Effector memory CD4-positive, alpha-beta T cell (primary cell): ENCODE results near the gene QRFP.
"Not testable (repeated sequence)": the region's sequence is repeated elsewhere in the genome, so short reads cannot be mapped to it uniquely, and the experiment has no call there.

ENCODE experiments used
- DNase-seq, 3 donors: peaks; one replicate each; pipeline ENCODE4 v3.0.0-alpha.2; 2020
- H3K27ac ChIP-seq: 2 replicates; pipeline ENCODE4 v1.7.0; 2013; ENCODE audit warnings: mild to moderate bottlenecking, low read length, moderate library complexity; ENCODE audit not compliant: insufficient read depth, poor library complexity, severe bottlenecking
- H3K27me3 ChIP-seq: replicated peaks from 2 replicates; pipeline ENCODE4 v1.7.0; 2013; ENCODE audit warnings: mild to moderate bottlenecking, low read length; ENCODE audit not compliant: insufficient read depth, control insufficient read depth, poor library complexity, severe bottlenecking
- H3K36me3 ChIP-seq: 2 replicates; pipeline ENCODE4 v1.7.0; 2013; ENCODE audit warnings: mild to moderate bottlenecking, low read length, moderate library complexity; ENCODE audit not compliant: control insufficient read depth, insufficient read depth
- H3K4me1 ChIP-seq: 2 replicates; pipeline ENCODE4 v1.7.0; 2013; ENCODE audit warnings: low read length, mild to moderate bottlenecking; ENCODE audit not compliant: control insufficient read depth, insufficient read depth, poor library complexity, severe bottlenecking
- H3K4me3 ChIP-seq: 2 replicates; pipeline ENCODE4 v1.7.0; 2013; ENCODE audit warnings: low read length, low read depth, mild to moderate bottlenecking; ENCODE audit not compliant: insufficient read depth, poor library complexity, severe bottlenecking
- H3K9me3 ChIP-seq: 2 replicates; pipeline ENCODE4 v1.7.0; 2013; ENCODE audit warnings: mild to moderate bottlenecking, low read length, moderate library complexity; ENCODE audit not compliant: control insufficient read depth

QRFP gene

DNA sequence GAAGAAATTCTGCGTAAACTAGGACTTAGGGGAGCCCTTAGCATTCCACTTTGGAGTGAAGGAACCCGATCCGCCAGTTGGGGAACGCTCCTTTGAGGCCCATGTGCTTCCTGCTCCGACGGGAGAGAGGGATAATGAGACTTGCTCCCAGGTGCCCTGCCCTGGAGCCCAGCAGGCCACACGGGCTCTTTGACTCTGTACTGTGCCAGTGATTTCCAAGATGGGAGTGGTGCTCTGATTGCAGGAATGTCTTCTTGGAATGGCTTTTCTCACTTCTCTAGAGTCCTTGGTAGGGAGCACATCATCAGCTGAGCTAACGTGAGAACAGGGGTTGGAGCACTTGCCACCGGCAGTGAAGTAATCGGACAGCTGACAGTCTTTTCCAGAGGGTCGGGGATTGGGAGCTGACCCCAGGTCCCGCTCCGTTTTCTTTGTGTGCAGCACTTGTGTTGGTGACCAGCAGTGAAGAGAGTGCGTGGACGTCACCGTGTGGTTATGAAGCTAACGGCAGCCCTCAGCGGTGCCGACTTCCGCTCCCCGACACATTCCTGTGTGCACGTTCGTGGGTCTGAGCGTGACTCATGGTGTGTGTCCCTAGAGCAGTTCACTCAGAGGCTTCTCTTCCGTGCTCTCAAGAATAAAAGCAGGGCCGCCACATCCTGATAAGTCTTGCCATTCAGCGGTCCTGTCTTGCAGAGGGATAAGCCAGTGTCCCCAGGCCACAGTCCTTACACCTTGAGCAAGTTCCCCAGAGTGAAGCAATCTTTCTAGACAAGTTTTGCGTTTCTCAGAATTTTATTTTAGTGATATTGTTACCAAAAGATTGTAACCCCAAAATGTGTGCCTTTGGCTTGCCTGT, 35.9 kb downstream of the QRFP start:
- Histone ChIP-seq H3K4me1 (no peaks in the 10 kb centered on the region), H3K9me3 (no peaks in the 10 kb centered on the region), H3K4me3 (no peak overlapping the region), H3K27ac (no peak overlapping the region), H3K27me3 (no peaks in the 10 kb centered on the region), H3K36me3 (no peaks in the 10 kb centered on the region)
- no peak for DNase-seq

DNA sequence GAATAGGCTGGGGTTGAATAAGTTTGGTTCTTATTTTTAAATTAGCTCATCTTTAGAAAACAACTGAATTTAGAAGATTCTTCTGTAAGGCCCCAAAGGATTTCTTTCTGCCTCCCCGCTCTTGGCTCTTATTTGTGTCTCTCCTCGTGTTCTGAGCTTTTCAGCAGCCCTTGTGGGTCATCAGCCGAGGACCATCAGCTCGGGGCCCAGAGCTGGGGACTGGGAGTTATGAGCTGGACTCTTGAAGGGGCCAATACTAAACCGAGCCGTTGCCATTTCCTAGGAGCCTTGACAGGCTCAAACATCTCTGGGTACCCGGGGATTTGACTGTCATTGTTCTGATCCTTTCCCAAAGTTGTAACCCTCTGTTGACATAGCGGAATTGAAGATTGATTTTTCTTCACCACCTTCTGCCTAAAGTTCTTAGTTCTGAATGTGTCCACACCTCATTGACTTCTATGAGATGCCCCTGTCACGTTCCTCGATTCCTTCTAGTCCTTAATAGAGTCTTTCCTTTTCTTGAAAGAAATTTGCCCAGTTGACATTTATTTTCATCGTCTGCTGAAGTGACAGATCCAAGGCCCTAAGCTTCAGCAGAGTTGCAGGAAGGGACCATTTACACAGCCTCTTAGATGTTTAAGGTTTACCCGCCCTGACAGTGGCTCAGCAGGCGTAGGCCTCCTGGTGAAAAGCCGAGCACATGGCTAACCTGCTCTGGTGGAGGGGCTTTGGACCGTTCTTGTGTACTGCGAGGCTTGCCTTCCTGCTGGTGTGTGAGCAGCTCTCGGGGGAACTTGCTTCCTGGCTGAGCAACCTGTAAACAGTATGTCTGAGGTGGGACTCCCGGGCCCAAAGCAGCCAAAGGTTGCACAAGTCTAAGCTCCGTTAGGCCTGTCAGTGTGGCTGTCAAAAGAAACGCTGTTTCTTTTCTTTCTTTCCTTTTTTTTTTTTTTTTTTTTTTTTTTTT, 37.6 kb downstream of the QRFP start:
- no peak for DNase-seq
- H3K36me3 ChIP-seq = peaks cover 8% of the 10 kb centered on the region
- H3K4me1 ChIP-seq = no peaks in the 10 kb centered on the region
- no peak overlapping the region for H3K27ac ChIP-seq
- H3K27me3 ChIP-seq = no peaks in the 10 kb centered on the region
- H3K4me3 ChIP-seq = no peak overlapping the region
- H3K9me3 ChIP-seq = no peaks in the 10 kb centered on the region

DNA sequence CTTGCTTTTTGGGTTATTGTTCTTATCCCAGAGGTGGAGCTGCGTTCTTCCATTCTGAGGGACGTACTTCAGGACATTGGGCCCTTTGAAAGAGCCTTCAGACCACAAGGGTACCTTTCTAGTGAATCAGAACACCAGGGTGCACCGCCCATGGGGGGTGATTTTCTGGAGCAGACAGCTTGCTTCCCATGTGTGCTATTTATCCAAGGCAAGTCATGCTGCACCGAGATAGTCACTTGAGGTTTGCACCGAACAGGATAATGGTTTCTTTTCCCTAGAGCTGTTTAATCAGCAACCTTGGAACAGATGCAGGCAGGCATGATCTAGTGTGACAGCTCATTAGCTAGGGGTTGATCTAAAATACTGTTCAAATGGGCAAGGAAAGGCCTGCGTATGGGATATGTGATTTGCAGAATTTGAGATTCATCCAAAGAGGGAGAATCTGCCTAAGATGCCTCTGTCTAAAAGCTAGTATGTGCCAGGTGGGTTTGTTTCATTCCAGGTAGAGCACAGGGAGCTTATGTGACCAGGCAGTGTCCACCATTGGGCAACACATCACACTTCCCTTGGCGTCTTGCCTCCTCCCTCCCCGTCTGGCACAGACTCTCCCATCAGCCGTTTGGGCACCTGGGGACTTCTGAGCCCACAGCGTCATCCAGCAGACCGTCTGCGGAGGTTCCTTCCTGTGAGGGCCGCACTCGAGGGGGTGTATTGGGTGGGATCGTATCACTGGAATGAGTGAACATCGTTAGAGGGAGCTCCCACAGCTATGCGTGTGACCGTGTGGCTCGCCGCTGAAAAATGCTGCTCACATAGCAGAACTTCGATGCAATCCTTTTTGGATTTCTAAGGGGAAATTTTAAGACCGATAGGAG, 38.5 kb downstream of the QRFP start:
- Histone ChIP-seq H3K36me3 (peaks cover 10% of the 10 kb centered on the region), H3K4me3 (no peak overlapping the region), H3K4me1 (no peaks in the 10 kb centered on the region), H3K27ac (no peak overlapping the region), H3K27me3 (no peaks in the 10 kb centered on the region), H3K9me3 (no peaks in the 10 kb centered on the region)
- DNase-seq = no peak

DNA sequence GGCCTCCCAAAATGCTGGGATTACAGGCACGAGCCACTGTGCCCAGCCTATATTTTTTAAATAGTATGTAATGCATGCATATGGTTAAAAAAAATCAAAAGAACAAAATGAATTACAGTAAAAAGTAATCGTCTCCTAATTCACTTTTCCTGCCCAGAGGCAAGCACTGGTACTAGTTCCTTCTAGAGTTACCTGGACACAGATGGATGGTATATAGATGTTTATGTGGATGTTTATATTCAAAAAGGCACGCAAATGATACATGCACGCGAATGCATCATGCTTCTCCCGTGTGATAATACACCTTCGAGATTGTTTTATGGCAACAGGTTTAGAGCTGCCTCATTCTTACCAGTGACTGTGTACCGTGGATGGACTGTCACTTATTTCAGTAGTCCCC, 40.1 kb downstream of the QRFP start:
- Histone ChIP-seq H3K27ac (no peak overlapping the region), H3K27me3 (no peaks in the 10 kb centered on the region), H3K36me3 (peaks cover 10% of the 10 kb centered on the region), H3K4me3 (no peak overlapping the region), H3K9me3 (no peaks in the 10 kb centered on the region), H3K4me1 (no peaks in the 10 kb centered on the region)
- DNase-seq = no peak

DNA sequence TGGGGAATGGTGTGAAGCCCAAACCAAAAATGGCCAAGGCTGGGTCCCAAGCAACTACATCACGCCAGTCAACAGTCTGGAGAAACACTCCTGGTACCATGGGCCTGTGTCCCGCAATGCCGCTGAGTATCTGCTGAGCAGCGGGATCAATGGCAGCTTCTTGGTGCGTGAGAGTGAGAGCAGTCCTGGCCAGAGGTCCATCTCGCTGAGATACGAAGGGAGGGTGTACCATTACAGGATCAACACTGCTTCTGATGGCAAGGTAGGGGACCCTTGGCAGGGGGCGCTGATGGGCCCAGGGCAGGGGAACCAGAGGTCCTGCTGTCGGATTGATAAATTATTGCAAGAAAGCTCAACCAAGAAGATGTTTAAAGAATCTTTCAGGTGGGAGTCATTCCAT, 41.8 kb downstream of the QRFP start:
- no peaks in the 10 kb centered on the region for H3K9me3 ChIP-seq
- H3K4me3 ChIP-seq = no peak overlapping the region
- H3K4me1 ChIP-seq = no peaks in the 10 kb centered on the region
- DNase-seq = no peak
- H3K27me3 ChIP-seq = no peaks in the 10 kb centered on the region
- H3K36me3 ChIP-seq = peaks cover 10% of the 10 kb centered on the region
- no peak overlapping the region for H3K27ac ChIP-seq

DNA sequence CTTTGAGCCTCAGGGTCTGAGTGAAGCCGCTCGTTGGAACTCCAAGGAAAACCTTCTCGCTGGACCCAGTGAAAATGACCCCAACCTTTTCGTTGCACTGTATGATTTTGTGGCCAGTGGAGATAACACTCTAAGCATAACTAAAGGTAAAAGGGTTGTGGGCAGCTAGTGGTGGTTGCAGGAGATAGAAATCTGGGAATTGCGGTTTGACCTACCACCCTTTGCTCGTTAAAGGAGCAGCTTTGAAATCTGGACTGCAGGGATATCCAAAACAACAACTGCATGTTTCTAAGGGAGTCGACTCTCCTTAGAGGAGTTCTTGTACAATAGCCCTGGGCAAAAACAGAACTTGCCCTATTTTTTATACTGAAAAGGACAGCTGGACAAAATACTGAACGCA, 42.5 kb downstream of the QRFP start:
- H3K36me3 ChIP-seq = peaks cover 10% of the 10 kb centered on the region
- no peak overlapping the region for H3K4me3 ChIP-seq

DNA sequence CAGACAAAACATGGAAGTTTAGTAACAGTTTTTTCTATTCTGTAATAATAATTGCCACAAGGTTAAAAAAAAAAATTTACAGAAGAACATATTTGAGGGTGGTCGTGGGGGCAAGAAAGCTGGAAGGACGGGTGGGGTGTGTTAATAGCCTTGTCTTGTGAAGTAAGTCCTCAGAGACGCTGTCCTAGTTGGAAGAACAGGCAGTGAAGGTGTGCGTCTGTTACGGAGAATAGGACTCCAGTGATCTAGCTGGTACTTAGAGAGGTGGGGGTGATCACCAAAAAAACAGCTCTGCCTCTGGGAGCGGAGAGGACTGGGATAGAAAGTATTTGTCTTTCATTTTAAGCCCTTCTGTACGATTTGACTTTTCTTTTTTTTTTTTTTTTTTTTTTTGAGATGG, 43.8 kb downstream of the QRFP start:
- no peaks in the 10 kb centered on the region for H3K9me3 ChIP-seq
- no peaks in the 10 kb centered on the region for H3K4me1 ChIP-seq
- H3K4me3 ChIP-seq = no peak overlapping the region
- H3K36me3 ChIP-seq = peaks cover 10% of the 10 kb centered on the region
- no peak for DNase-seq
- H3K27me3 ChIP-seq = no peaks in the 10 kb centered on the region
- no peak overlapping the region for H3K27ac ChIP-seq

More for the DNA sequence above, 42.5 kb downstream of the QRFP start:
- no peak overlapping the region for H3K27ac ChIP-seq
- no peaks in the 10 kb centered on the region for H3K27me3 ChIP-seq
- no peak for DNase-seq
- H3K9me3 ChIP-seq = no peaks in the 10 kb centered on the region
- no peaks in the 10 kb centered on the region for H3K4me1 ChIP-seq

DNA sequence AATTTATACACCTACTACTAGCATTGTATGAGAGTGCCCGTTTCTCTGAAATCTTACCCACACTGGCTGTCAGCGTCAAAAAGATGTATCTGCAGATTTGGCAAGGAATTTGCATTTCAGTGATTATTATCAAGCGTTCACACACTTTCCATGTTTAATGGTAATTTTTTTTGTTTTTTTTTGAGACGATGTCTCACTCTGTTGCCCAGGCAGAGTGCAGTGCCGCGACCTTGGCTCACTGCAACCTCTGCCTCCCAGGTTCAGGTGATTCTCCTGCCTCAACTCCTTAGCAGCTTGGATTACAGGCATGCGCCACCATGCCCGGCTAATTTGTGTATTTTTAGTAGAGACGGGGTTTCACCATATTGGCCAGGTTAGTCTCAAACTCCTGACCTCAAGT, 47.3 kb downstream of the QRFP start:
- no peak overlapping the region for H3K4me3 ChIP-seq
- no peak overlapping the region for H3K27ac ChIP-seq
- no peak for DNase-seq
- no peaks in the 10 kb centered on the region for H3K27me3 ChIP-seq
- H3K9me3 ChIP-seq = no peaks in the 10 kb centered on the region
- H3K4me1 ChIP-seq = no peaks in the 10 kb centered on the region
- peaks cover 5% of the 10 kb centered on the region for H3K36me3 ChIP-seq

DNA sequence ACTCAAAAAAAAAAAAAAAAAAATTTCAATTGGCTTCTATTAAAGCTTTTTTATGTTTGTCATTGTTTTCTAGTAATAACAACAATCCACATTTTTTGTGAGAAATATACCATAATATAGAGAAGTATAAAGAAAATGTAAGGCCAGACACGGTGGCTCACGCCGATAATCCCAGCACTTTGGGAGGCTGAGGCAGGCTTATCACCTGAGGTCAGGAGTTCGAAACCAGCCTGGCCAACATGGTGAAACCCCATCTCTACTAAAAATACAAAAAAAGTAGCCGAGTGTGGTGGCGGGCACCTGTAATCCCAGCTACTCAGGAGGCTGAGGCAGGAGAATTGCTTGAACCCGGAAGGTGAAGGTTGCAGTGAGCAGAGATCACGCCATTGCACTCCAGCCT, 48.1 kb downstream of the QRFP start:
- H3K4me3 ChIP-seq, H3K27ac ChIP-seq, H3K9me3 ChIP-seq, DNase-seq, H3K36me3 ChIP-seq, H3K4me1 ChIP-seq, H3K27me3 ChIP-seq: not testable (repeated sequence)
